ENCODE data around the gene ZNF716.
"Not testable (repeated sequence)": the region's sequence is repeated elsewhere in the genome, so short reads cannot be mapped to it uniquely, and the experiment has no call there.

The ZNF716 gene

DNA sequence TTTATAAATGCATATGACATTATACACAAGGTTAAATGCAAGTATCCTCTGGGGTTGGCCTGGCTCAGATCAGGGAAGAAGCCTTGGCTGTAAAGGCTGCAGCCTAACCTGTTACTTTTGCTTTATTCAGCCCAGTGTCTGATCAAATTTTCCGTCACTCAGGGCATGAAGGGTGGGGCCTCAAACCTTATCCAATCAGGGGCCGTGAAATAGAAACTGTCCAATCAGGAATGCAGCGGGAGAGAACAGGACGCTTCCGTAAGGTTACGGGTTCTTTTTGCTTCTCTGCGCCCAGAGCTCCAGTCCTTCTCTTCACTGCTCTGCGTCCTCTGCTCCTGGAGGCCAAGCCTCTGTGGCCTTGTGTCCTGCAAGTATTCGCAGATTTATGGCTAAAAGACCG is at the start of gene ZNF716:
Gene ZNF716 (plus strand): TSS at position 274 of the 400 bp plus-strand sequence. CDS start 112 bp downstream, at position 386.
- no peak for DNase-seq

GRCh38 chr7:57400531-57401155 is 49.3 kb upstream of the ZNF716 start:
- DNase-seq, result no peak

- not testable (repeated sequence) for DNase-seq
These were observed 46.9 kb upstream of the ZNF716 start for GRCh38 chr7:57403051-57403450.

GRCh38 chr7:57403601-57404342 is 46.2 kb upstream of the ZNF716 start:
- DNase-seq, result no peak

- no peak for DNase-seq
These were observed 45.5 kb upstream of the ZNF716 start for GRCh38 chr7:57404343-57404966.

GRCh38 chr7:57404967-57405421 is 45.0 kb upstream of the ZNF716 start:
- no peak for DNase-seq

DNA sequence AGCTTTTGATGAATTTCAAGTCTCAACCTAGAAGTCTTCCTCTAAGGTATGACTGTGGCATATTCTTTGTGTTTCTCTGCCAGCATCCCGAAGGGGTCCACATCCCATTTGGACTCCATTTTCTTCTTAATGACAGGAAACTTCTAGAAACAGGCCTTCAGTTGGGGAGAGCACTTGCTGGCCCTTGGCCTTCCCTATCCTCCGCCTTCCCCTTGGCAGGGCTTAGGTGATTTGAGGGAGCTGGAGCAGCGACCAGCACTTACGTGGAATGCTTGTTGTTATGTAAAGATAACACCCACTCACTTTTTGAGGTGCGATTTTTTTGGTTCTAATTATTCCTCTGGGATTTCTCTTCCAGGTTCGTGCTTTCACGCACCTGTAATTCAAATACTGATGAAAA is 42.9 kb upstream of the ZNF716 start:
- no peak for DNase-seq

- DNase-seq, result no peak
These were observed 37.8 kb upstream of the ZNF716 start for GRCh38 chr7:57412168-57412567.

GRCh38 chr7:57412618-57413017 is 37.4 kb upstream of the ZNF716 start:
- DNase-seq, result no peak

DNA sequence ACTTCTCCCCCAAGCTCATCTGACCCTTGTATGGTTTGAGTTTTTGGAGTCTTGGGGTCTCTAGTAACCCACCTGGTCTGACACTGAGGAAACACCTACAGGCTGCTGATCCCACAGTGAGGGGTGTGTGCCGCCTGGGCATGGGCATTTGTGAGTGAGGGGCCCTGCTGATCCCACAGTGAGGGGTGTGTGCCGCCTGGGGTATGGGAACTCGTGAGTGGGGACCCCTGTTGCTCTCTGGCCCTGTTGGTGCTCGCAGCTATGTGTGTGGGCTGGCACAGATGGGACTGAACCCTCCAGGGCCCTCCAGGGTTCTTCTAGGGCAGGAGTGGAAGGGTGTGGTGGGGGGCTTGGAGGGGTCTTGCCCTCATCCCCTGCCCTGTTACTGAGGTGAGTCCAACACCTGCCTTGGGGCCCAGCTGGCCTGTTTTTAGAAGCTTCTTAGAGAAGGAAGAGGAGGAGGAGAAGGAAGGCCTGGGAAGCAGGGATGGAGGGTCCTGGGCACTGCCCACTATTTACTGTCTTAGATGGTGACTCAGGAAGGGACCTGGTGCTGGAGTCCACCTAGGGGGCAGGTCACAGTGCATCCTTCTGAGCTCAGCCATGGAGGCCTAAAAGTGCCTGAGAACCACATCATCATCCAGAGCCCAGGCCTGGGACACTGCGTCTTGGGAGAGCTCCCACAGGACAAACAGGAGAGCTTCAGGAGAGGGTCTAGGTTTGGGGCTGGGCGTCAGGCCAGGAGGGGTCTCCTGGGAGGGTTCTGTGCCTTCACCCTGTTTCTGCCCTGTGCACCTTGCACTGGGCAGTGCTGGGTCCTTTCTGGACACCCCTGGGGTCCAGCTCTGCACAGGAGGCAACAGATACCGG is 36.2 kb upstream of the ZNF716 start:
- no peak for DNase-seq

- DNase-seq, result no peak
These were observed 35.6 kb upstream of the ZNF716 start for GRCh38 chr7:57414415-57414814.

DNA sequence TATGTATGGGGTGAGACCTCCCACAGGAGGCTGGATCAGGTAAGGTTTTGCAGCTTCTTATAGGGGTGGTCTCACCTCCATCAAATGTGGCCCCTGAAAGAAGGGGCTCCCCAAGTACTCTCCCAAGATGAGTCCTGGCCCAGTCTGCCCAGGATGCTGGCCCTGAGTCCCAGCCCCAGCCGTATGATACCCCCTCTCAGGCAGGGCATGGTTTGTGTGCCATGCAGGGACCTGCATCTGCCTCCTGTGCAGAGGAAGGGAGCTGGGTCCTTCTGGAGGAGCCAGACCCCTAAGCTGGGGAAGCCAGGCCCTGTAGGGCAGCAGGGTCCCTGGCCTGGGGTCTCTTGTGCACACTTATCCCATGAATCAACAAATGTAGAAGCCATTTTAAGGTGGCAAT is 35.1 kb upstream of the ZNF716 start:
- no peak for DNase-seq

DNA sequence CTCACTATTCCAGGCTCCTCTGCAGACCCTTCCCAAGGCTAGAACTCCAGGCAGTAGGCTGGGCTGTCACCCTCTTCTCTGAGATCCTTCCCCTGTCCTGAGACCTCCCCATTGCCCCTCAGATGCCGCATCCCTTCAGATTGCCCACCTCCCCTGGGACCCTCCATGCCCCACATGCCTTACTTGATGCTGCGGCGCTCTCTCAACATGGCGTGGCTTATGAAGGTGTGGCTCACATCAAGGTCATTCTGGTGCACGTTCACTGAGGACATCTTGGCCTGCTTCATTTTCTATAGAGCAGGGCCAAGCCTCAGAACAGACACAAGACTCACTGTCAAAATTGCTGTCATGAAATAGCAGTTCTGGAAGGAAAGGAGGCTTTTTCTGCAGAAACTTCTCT is 34.7 kb upstream of the ZNF716 start:
- DNase-seq, result no peak

DNA sequence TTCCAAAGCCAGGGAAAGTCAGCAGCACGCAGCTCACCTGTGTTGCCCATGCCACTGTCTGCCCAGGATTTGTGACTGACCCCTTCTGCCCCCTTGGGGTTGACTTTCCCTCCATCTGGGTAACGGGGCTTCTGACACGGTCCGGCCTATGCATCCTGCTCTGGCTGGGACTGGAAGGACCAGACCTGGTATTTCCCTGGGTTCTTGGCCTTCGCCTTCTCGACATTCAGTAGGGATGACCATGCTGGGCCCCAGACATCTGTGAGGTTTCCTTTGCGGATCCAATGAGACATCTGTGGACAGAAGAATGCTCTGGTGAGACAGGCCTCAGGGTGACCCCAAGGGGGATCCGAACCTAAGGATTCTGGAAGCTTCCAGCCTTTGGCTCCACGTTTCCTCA is 34.2 kb upstream of the ZNF716 start:
- DNase-seq, result no peak

- DNase-seq, result no peak
These were observed 33.2 kb upstream of the ZNF716 start for GRCh38 chr7:57416601-57417358.

GRCh38 chr7:57417736-57418135 is 32.2 kb upstream of the ZNF716 start:
- DNase-seq, result no peak

DNA sequence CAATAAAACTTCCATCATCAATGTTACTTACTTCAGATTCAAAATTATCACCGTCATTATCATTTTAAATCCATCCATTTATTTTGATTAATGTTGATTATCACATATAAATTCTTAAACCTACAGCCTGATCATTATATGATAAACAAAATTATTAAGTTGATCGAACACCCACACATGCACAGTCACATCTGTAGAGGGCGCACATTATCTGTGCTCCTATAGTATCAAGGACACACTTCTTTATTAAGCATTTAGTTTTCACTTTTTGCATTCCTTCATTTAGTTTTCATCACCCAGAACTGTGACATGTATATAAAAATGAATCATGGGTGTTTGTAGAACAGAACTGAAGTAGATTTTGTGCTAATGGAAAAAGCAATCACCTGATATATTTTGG is 26.2 kb upstream of the ZNF716 start:
- no peak for DNase-seq

DNA sequence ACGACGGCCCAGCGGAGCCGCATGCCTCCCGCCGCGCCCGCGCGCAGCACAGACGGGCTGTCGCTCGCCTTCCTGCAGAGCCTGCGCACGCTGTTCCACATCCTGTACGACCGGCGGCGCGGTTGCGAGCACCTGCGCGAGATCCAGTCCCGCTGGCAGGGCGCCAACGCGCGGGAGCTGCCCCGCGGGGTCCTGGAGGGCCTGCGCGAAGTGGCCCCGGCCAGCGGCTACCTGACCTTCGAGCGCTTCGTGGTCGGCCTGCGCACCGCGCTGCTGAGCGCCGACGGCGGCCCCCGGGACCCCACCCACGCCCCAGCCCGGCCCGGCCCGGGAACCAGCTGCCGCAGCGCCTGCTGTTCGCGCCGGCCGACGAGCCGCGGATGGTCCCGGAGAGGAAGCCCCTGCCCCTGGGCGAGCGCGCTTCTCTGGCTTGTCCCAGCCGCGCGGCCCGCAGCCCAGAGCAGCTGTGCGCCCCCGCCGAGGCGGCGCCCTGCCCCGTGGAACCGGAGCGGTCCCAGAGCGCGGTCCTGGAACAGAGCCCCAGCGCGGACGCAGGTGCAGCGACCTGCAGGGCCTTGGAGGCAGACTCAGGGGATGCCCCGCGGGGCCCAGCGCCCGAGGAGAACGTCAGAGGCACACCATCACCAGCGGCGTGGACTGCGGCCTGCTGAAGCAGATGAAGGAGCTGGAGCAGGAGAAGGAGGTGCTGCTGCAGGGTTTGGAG is 25.3 kb upstream of the ZNF716 start:
- no peak for DNase-seq

DNA sequence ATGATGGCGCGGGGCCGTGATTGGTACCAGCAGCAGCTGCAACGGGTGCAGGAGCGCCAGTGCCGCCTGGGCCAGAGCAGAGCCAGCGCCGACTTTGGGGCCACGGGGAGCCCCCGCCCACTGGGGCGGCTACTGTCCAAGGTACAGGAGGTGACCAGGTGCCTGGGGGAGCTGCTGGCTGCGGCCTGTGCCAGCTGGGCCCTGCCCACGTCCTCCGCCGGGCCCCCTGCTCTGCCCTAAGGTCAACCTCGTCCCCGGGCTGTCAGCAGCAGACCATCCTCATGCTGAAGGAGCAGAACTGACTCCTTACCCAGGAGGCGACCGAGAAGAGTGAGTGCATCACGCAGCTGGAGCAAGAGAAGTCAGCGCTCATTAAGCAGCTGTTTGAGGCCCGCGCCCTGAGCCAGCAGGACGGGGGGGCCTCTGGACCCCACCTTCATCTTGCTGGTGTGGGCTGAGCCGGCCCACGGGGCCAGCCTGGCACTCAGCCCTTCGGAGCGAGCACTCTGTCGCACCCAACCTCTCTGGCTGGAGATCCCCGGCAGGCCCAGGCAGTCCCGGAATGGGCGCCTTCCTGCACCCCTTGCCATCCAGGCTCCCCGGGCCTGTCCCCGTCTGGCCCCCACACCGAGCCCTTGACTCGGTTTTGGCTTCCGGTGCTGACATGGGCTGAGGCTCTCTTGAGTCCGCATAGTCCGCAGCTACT is 24.6 kb upstream of the ZNF716 start:
- no peak for DNase-seq

DNA sequence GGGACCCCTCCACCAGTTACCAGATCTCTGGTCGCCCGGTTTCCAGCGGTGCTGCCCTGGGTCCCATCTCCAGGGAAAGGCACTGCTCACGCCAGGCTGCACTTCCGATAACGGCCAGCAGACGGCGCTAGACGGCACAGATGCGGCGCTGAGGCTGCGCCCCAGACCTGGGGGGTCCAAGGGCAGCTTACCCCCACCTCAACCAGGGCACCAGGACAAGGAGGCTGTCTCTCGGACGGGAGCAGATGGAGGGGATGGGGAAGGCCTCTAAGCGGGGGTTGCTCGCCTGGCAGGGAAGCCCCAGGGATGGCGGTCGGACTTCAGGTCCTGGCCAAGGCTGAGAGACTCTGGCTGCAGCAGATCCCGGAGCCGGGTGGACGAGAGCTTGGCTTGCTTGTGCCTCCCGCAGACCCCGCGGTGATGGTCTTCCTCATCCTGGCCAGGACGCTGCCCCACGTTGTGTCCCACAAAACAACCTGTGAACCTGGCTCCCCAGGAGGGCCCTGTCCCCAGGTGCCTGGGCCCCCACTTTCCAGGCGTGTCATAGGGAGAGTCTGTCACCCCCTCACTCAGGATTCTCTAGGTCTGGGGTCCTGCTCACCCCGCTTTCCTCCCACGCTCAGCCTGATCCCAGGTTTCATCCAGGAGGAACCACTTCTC is 23.9 kb upstream of the ZNF716 start:
- DNase-seq, result no peak

GRCh38 chr7:57426629-57427003 is 23.4 kb upstream of the ZNF716 start:
- DNase-seq, result no peak

All from NCI-H2171 treated with DMSO at 0.1 percent for 48 hours (cell line).